Endometrial microvascular endothelial cells (primary cell): ENCODE measurements around the gene BCAN. TPM values are rescaled to one million over a fixed set of nuclear protein-coding genes. Genes with fewer than 3 reads are reported as not detected.
"Not testable (repeated sequence)": the region's sequence is repeated elsewhere in the genome, so short reads cannot be mapped to it uniquely, and the experiment has no call there.

Experiments used
- in situ Hi-C: cut with HindIII; loops from 2 replicates; pipeline ENCODE4 v1.10.0; 2017; ENCODE audit warnings: low sequenced_read_pairs, low pct_unique_long_range_greater_than_20kb; ENCODE audit errors: inconsistent ontology term
- total RNA-seq: library from RNA; depleted of rRNA; stranded (reverse); fragments of >200 nt; gene quantifications from one replicate; pipeline ENCODE4 v1.2.3, GENCODE V29; 2015; ENCODE audit errors: inconsistent ontology term

The BCAN gene
- total RNA-seq, 1 donor from 2014 or later = not detected

GRCh38 chr1:156610072-156610471, 31.8 kb upstream of the BCAN start:
- in situ Hi-C loops = not testable (repeated sequence)

- in situ Hi-C loops = no loop called here
Observed at GRCh38 chr1:156612666-156613065, 29.3 kb upstream of the BCAN start.

- in situ Hi-C loops = no loop called here
Observed at GRCh38 chr1:156615946-156616345, 26.0 kb upstream of the BCAN start.

GRCh38 chr1:156616463-156616862, 25.5 kb upstream of the BCAN start:
- in situ Hi-C loops = no loop called here

GRCh38 chr1:156618853-156619581, 22.9 kb upstream of the BCAN start, which contains the start of gene HAPLN2:
TSS of gene HAPLN2 (plus strand) at chr1:156619415. CDS start at chr1:156623491, 4,076 bp downstream.
- in situ Hi-C loops = no loop called here

GRCh38 chr1:156619582-156619955, 22.3 kb upstream of the BCAN start:
- in situ Hi-C loops = no loop called here

- in situ Hi-C loops = no loop called here
Observed at GRCh38 chr1:156622581-156623297, 19.2 kb upstream of the BCAN start.

- in situ Hi-C loops = no loop called here
Observed at GRCh38 chr1:156623946-156624813, 17.7 kb upstream of the BCAN start.

GRCh38 chr1:156624814-156625435, 17.0 kb upstream of the BCAN start:
- in situ Hi-C loops = no loop called here

- in situ Hi-C loops = no loop called here
Observed at GRCh38 chr1:156625436-156626078, 16.4 kb upstream of the BCAN start.

- in situ Hi-C loops = no loop called here
Observed at GRCh38 chr1:156626079-156626438, 15.9 kb upstream of the BCAN start.

- in situ Hi-C loops = no loop called here
Observed at GRCh38 chr1:156627313-156627880, 14.5 kb upstream of the BCAN start.

GRCh38 chr1:156629823-156630449, 12.0 kb upstream of the BCAN start:
- in situ Hi-C loops = no loop called here

- in situ Hi-C loops = not testable (repeated sequence)
Observed at GRCh38 chr1:156631152-156631551, 10.8 kb upstream of the BCAN start.

- in situ Hi-C loops = no loop called here
Observed at GRCh38 chr1:156632355-156632754, 9.6 kb upstream of the BCAN start.

- in situ Hi-C loops = no loop called here
Observed at GRCh38 chr1:156638189-156638985, 3.5 kb upstream of the BCAN start.

GRCh38 chr1:156639601-156640101, 2.3 kb upstream of the BCAN start:
- in situ Hi-C loops = no loop called here
